Nephron (organoid): ENCODE results near the gene ITGAE.

Experiments
- H3K27ac Mint-ChIP-seq, 3 experiments: 2 replicates each; pipeline ENCODE4 v1.8.0; 2020; ENCODE audit warnings: mixed read lengths in 3 of 3, mild to moderate bottlenecking in 2 of 3, moderate library complexity in 1 of 3
- H3K27me3 Mint-ChIP-seq: 2 replicates; pipeline ENCODE4 v1.8.0; 2021; ENCODE audit warnings: low read depth, mild to moderate bottlenecking, moderate library complexity, mixed read lengths
- H3K36me3 Mint-ChIP-seq: 2 replicates; pipeline ENCODE4 v1.8.0; 2020; ENCODE audit warnings: low read depth, mixed read lengths
- H3K4me1 Mint-ChIP-seq: 2 replicates; pipeline ENCODE4 v1.8.0; 2020; ENCODE audit warnings: mixed read lengths
- H3K4me3 Mint-ChIP-seq, 3 experiments: 2 replicates each; pipeline ENCODE4 v1.8.0; 2020; ENCODE audit warnings: mild to moderate bottlenecking in 3 of 3, mixed read lengths in 3 of 3, moderate library complexity in 2 of 3
- H3K9me3 Mint-ChIP-seq: 2 replicates; pipeline ENCODE4 v1.8.0; 2020; ENCODE audit warnings: mixed read lengths
- CTCF ChIP-seq, 3 experiments: fragments of 200-600 bp; sonication (generic); IDR thresholded peaks; one replicate each; pipeline ENCODE4 v1.5.0; 2021; ENCODE audit warnings: antibody characterized with exemption in 3 of 3; ENCODE audit not compliant: unreplicated experiment in 3 of 3

The ITGAE gene

GRCh38 chr17:3679531-3680126 is 121.4 kb downstream of the ITGAE start:
- H3K4me3 Mint-ChIP-seq: no peak overlapping the region
- H3K9me3 Mint-ChIP-seq: no peaks in the 10 kb centered on the region
- peaks cover 10% of the 10 kb centered on the region for H3K27me3 Mint-ChIP-seq
- H3K4me1 Mint-ChIP-seq: peaks cover 5% of the 10 kb centered on the region
- no peak for TF ChIP-seq CTCF (IDR thresholded peaks at IDR 0.05; ENCODE audit: unreplicated experiment in 3 of 3)
- H3K27ac Mint-ChIP-seq: no peak overlapping the region
- no peaks in the 10 kb centered on the region for H3K36me3 Mint-ChIP-seq

- H3K4me3 Mint-ChIP-seq: no peak overlapping the region
- H3K4me1 Mint-ChIP-seq: peaks cover 5% of the 10 kb centered on the region
- no peak for TF ChIP-seq CTCF (IDR thresholded peaks at IDR 0.05; ENCODE audit: unreplicated experiment in 3 of 3)
- no peaks in the 10 kb centered on the region for H3K9me3 Mint-ChIP-seq
- no peak overlapping the region for H3K27ac Mint-ChIP-seq
- peaks cover 6% of the 10 kb centered on the region for H3K27me3 Mint-ChIP-seq
- H3K36me3 Mint-ChIP-seq: no peaks in the 10 kb centered on the region
These were observed 122.0 kb downstream of the ITGAE start for GRCh38 chr17:3678821-3679530.

- no peaks in the 10 kb centered on the region for H3K36me3 Mint-ChIP-seq
- no peak overlapping the region for H3K27ac Mint-ChIP-seq
- peaks cover 2% of the 10 kb centered on the region for H3K27me3 Mint-ChIP-seq
- H3K4me1 Mint-ChIP-seq: peaks cover 5% of the 10 kb centered on the region
- H3K4me3 Mint-ChIP-seq: no peak overlapping the region
- H3K9me3 Mint-ChIP-seq: no peaks in the 10 kb centered on the region
- no peak for TF ChIP-seq CTCF (IDR thresholded peaks at IDR 0.05; ENCODE audit: unreplicated experiment in 3 of 3)
These were observed 122.7 kb downstream of the ITGAE start for GRCh38 chr17:3678095-3678820.

- no peak for TF ChIP-seq CTCF (IDR thresholded peaks at IDR 0.05; ENCODE audit: unreplicated experiment in 3 of 3)
- peaks cover 5% of the 10 kb centered on the region for H3K36me3 Mint-ChIP-seq
- H3K4me1 Mint-ChIP-seq: peaks cover 5% of the 10 kb centered on the region
- H3K9me3 Mint-ChIP-seq: no peaks in the 10 kb centered on the region
- H3K4me3 Mint-ChIP-seq: no peak overlapping the region
- H3K27me3 Mint-ChIP-seq: no peaks in the 10 kb centered on the region
- no peak overlapping the region for H3K27ac Mint-ChIP-seq
These were observed 125.1 kb downstream of the ITGAE start for GRCh38 chr17:3675886-3676285.

GRCh38 chr17:3672571-3672970 is 128.4 kb downstream of the ITGAE start:
- Mint-ChIP-seq H3K9me3 (no peaks in the 10 kb centered on the region), H3K4me3 (peak overlapping the region in 1 of 3 experiments; percentile 32), H3K27me3 (no peaks in the 10 kb centered on the region), H3K4me1 (peaks cover 12% of the 10 kb centered on the region), H3K36me3 (peaks cover 8% of the 10 kb centered on the region), H3K27ac (no peak overlapping the region)
- TF ChIP-seq CTCF (IDR thresholded peaks at IDR 0.05; ENCODE audit: unreplicated experiment in 3 of 3): no peak
